Measurements from ENCODE around the gene TMIGD1. TPM values are rescaled to one million over a fixed set of nuclear protein-coding genes. Genes with fewer than 3 reads are reported as not detected.

TMIGD1 gene
- total and polyA plus RNA-seq, 2 of the 13 experiments (the other 11 are each of a cell fraction or from before 2014, with no cell fraction given): not detected

- TF ChIP-seq AKNA (CRISPR knock-in tag; IDR thresholded peaks at IDR 0.05; ENCODE audit: borderline replicate concordance): no peak
- TF ChIP-seq ZNF331 (CRISPR knock-in tag; IDR thresholded peaks at IDR 0.05): peak; percentile 4; the same call in 1 of the 2 replicates
- TF ChIP-seq TMF1 (CRISPR knock-in tag; IDR thresholded peaks at IDR 0.05; ENCODE audit: low read depth): no peak
- TF ChIP-seq MYPOP (CRISPR knock-in tag; IDR thresholded peaks at IDR 0.05): no peak
- no peak; the same call in 1 of the 2 replicates for TF ChIP-seq ZNF552 (CRISPR knock-in tag; IDR thresholded peaks at IDR 0.05; ENCODE audit: borderline replicate concordance)
- TF ChIP-seq ZNF17 (CRISPR knock-in tag; IDR thresholded peaks at IDR 0.05): no peak
- no peak for TF ChIP-seq ZFP36L1 (CRISPR knock-in tag; IDR thresholded peaks at IDR 0.05)
- TF ChIP-seq ZNF678 (CRISPR knock-in tag; IDR thresholded peaks at IDR 0.05): no peak
- TF ChIP-seq ZNF790 (CRISPR knock-in tag; IDR thresholded peaks at IDR 0.05; ENCODE audit: borderline replicate concordance): no peak
- no peak for TF ChIP-seq ZFP91 (CRISPR knock-in tag; IDR thresholded peaks at IDR 0.05; ENCODE audit: borderline replicate concordance)
- no peak for TF ChIP-seq POLR2AphosphoS2 (IDR thresholded peaks at IDR 0.05; ENCODE audit: low read depth, low read length)
- no peak for TF ChIP-seq ADNP (CRISPR knock-in tag; IDR thresholded peaks at IDR 0.05)
- TF ChIP-seq SPEN (CRISPR knock-in tag; IDR thresholded peaks at IDR 0.05; ENCODE audit: low read depth): 0 out of 2 replicates have a peak, but pooled peaks have one; percentile 10
- no peak; the same call in 1 of the 2 replicates for TF ChIP-seq ZNF124 (CRISPR knock-in tag; IDR thresholded peaks at IDR 0.05)
- TF ChIP-seq ZNF230 (CRISPR knock-in tag; IDR thresholded peaks at IDR 0.05): no peak
- TF ChIP-seq ZNF292 (CRISPR knock-in tag; IDR thresholded peaks at IDR 0.05; ENCODE audit: borderline replicate concordance, low read depth): no peak
- no peak for TF ChIP-seq ZNF660 (CRISPR knock-in tag; IDR thresholded peaks at IDR 0.05; ENCODE audit: borderline replicate concordance, low read depth)
- no peak for TF ChIP-seq SP2 (CRISPR knock-in tag; IDR thresholded peaks at IDR 0.05)
- 0 out of 2 replicates have a peak, but pooled peaks have one; percentile 10 for TF ChIP-seq KMT2A (CRISPR knock-in tag; IDR thresholded peaks at IDR 0.05)
- no peak for TF ChIP-seq IKZF1 (IDR thresholded peaks at IDR 0.05)
- no peak for TF ChIP-seq E2F1 (CRISPR knock-in tag; IDR thresholded peaks at IDR 0.05)
Measured at GRCh38 chr17:30290696-30291542, 42.9 kb downstream of the TMIGD1 start (continued).
